Panc1 (cell line): ENCODE measurements around the gene TSHZ3. TPM values are rescaled to one million over a fixed set of nuclear protein-coding genes. Genes with fewer than 3 reads are reported as not detected.

ENCODE experiments used
- ATAC-seq: fragments of 200-7000 bp; cut with Tn5 transposase; 2 replicates; pipeline ENCODE4 v1.9.1; 2020; ENCODE audit warnings: mild to moderate bottlenecking, moderate library complexity
- BruUV-seq: library from RNA; stranded (reverse); fragments of 400-500 nt; replicated peaks from 2 replicates; lab custom pipeline; 2021; lab: Mats Ljungman, UMichigan
- CTCF ChIA-PET: fragments of 300-600 bp; sonication (Branson Sonifier 250); formaldehyde crosslinking; loops from one replicate; lab custom pipeline; 2022; ENCODE audit warnings: antibody characterized with exemption; lab: Charles Lee
- POLR2A ChIA-PET: fragments of 300-600 bp; sonication (Branson Sonifier 250); formaldehyde crosslinking; loops from one replicate; lab custom pipeline; 2022; ENCODE audit warnings: antibody characterized with exemption; lab: Charles Lee
- DNase-seq: peaks from one replicate; pipeline ENCODE4 v3.0.0-alpha.2; 2010; ENCODE audit warnings: low read depth, low spot score
- H3K27ac ChIP-seq: 2 replicates; pipeline ENCODE4 v1.5.1; 2011; ENCODE audit warnings: mild to moderate bottlenecking, low read length, inconsistent platforms
- H3K27me3 ChIP-seq: fragments of 200-500 bp; sonication (Bioruptor generic); 2 replicates; pipeline ENCODE4 v1.6.0; 2014; ENCODE audit warnings: low read length, inconsistent platforms; ENCODE audit not compliant: control insufficient read depth, insufficient read depth
- H3K36me3 ChIP-seq: fragments of 200-500 bp; sonication (Bioruptor generic); 2 replicates; pipeline ENCODE4 v1.5.1; 2014; ENCODE audit warnings: inconsistent platforms, mild to moderate bottlenecking, low read length, moderate library complexity; ENCODE audit not compliant: control insufficient read depth, insufficient read depth
- H3K4me1 ChIP-seq: 2 replicates; pipeline ENCODE4 v1.5.1; 2011; ENCODE audit warnings: inconsistent platforms, mild to moderate bottlenecking, low read length, moderate library complexity; ENCODE audit not compliant: control insufficient read depth, insufficient read depth
- H3K4me3 ChIP-seq, 2 experiments: 2 replicates each; pipeline ENCODE4 v1.5.1; 2011 to 2012; ENCODE audit warnings: low read depth in 2 of 2, low read length in 2 of 2, mild to moderate bottlenecking in 2 of 2, inconsistent platforms in 1 of 2, moderate library complexity in 1 of 2
- H3K9me3 ChIP-seq: fragments of 200-500 bp; sonication (Bioruptor generic); 2 replicates; pipeline ENCODE4 v1.5.1; 2014; ENCODE audit warnings: low read depth, mild to moderate bottlenecking, inconsistent platforms, low read length, moderate library complexity; ENCODE audit not compliant: control insufficient read depth, insufficient read depth
- POLR2AphosphoS5 ChIP-seq: IDR thresholded peaks from 2 replicates; pipeline ENCODE4 v1.6.1; 2012; ENCODE audit warnings: mild to moderate bottlenecking, low read depth, low read length, moderate library complexity
- REST ChIP-seq, 2 experiments: IDR thresholded peaks; 2 replicates each; pipeline ENCODE4 v1.6.1; 2011 to 2012; ENCODE audit warnings: low read depth in 2 of 2, control low read depth in 1 of 2, low read length in 1 of 2, mild to moderate bottlenecking in 1 of 2, moderate library complexity in 1 of 2; ENCODE audit not compliant: insufficient read depth in 1 of 2
- SIN3A ChIP-seq: IDR thresholded peaks from 2 replicates; pipeline ENCODE4 v1.6.1; 2012; ENCODE audit warnings: low read depth, mild to moderate bottlenecking, low read length, moderate library complexity, borderline replicate concordance; ENCODE audit not compliant: insufficient read depth
- TCF7L2 ChIP-seq: IDR thresholded peaks from 2 replicates; pipeline ENCODE4 v1.6.1; 2011; ENCODE audit warnings: mild to moderate bottlenecking, low read depth, low read length, inconsistent platforms
- in situ Hi-C: cut with HindIII; loops from 2 replicates; pipeline ENCODE4 v1.10.0; 2016; ENCODE audit warnings: low sequenced_read_pairs, low pct_unique_long_range_greater_than_20kb
- intact Hi-C: fragments of 100-400 bp; cut with micrococcal nuclease; formaldehyde crosslinking; loops from one replicate; pipeline ENCODE4 v1.10.0; 2022; ENCODE audit not compliant: unreplicated experiment
- total RNA-seq: library from RNA; stranded (reverse); gene quantifications from one replicate; pipeline ENCODE4 v1.2.1, GENCODE V29; 2021; ENCODE audit not compliant: unreplicated experiment

The TSHZ3 gene
- total RNA-seq, 1 experiment from 2014 or later = 7.8 TPM

- Histone ChIP-seq H3K27ac (no peak overlapping the region), H3K4me3 (no peak overlapping the region), H3K4me1 (no peaks in the 10 kb centered on the region), H3K9me3 (no peaks in the 10 kb centered on the region), H3K27me3 (no peaks in the 10 kb centered on the region), H3K36me3 (no peaks in the 10 kb centered on the region)
- CTCF ChIA-PET = interaction anchor here (0.5 to 0.7 kb wide), 3 partner anchors 39 to 182 kb away, joined by 4 to 9 read pairs (median 6); no protein-coding TSS in a partner anchor
- ATAC-seq = no peak
- in situ Hi-C loops = no loop called here
- BruUV-seq = no TSS peak
- POLR2A ChIA-PET = no interaction called here
- intact Hi-C loops = no loop called here
- TF ChIP-seq SIN3A (no peak), POLR2AphosphoS5 (no peak), REST (IDR thresholded peaks at IDR 0.05; ENCODE audit: insufficient read depth in 1 of 2, low read depth in 2 of 2, low read length in 1 of 2) (no peak), TCF7L2 (no peak)
- DNase-seq = no peak
Measured at GRCh38 chr19:31304831-31305312, 44.4 kb downstream of the TSHZ3 start.

DNA sequence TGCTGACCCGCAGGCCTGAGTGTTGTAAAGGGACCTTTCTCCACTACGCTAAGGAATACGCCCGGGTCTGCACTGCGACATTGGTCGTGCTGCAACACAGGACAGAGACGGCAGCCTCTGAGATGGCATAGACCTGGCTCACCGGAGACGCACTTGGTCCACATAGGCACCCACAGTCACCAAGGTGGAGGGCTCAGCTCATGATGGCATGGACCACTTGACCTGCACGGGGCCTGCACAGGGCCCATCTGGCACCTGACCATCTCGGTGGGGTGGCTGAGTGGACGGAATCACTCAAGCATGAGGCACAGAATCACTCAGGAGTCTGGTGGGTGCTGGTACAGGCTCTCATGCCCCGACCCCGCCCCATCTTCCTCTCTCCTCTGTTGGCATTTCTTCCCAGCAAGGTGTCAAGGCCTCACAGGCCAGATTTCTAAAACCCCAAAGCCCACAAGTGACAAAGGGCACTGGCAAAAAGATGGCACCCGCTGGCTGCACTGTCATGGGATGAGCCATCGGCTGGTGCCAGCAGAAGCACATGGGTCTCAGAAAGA is 45.9 kb downstream of the TSHZ3 start:
- ChIA-PET POLR2A (no interaction called here), CTCF (no interaction called here)
- Histone ChIP-seq H3K27me3 (no peaks in the 10 kb centered on the region), H3K4me1 (no peaks in the 10 kb centered on the region), H3K9me3 (no peaks in the 10 kb centered on the region), H3K27ac (no peak overlapping the region), H3K36me3 (no peaks in the 10 kb centered on the region), H3K4me3 (no peak overlapping the region)
- BruUV-seq = no TSS peak
- ATAC-seq = no peak
- intact Hi-C loops = no loop called here
- no peak for TF ChIP-seq REST (IDR thresholded peaks at IDR 0.05; ENCODE audit: insufficient read depth in 1 of 2, low read depth in 2 of 2, low read length in 1 of 2)
- in situ Hi-C loops = no loop called here
- no peak for DNase-seq
